ENCODE results near the gene PLCG1.

- no peak for TF ChIP-seq POLR2A (IDR thresholded peaks at IDR 0.05)
- TF ChIP-seq, protein P1, sequence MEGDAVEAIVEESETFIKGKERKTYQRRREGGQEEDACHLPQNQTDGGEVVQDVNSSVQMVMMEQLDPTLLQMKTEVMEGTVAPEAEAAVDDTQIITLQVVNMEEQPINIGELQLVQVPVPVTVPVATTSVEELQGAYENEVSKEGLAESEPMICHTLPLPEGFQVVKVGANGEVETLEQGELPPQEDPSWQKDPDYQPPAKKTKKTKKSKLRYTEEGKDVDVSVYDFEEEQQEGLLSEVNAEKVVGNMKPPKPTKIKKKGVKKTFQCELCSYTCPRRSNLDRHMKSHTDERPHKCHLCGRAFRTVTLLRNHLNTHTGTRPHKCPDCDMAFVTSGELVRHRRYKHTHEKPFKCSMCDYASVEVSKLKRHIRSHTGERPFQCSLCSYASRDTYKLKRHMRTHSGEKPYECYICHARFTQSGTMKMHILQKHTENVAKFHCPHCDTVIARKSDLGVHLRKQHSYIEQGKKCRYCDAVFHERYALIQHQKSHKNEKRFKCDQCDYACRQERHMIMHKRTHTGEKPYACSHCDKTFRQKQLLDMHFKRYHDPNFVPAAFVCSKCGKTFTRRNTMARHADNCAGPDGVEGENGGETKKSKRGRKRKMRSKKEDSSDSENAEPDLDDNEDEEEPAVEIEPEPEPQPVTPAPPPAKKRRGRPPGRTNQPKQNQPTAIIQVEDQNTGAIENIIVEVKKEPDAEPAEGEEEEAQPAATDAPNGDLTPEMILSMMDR (IDR thresholded peaks at IDR 0.05), result no peak
Observed at GRCh38 chr20:41140226-41141133, 3.1 kb downstream of the PLCG1 start.

Data from adrenal gland (tissue), 5 donors.